Measurements from ENCODE around the gene KLRF2. TPM values are rescaled to one million over a fixed set of nuclear protein-coding genes. Genes with fewer than 3 reads are reported as not detected.
"Not testable (repeated sequence)": the region's sequence is repeated elsewhere in the genome, so short reads cannot be mapped to it uniquely, and the experiment has no call there.

KLRF2 gene
- total and polyA plus RNA-seq, 10 donors: 0.17 TPM; not detected in 9

DNA sequence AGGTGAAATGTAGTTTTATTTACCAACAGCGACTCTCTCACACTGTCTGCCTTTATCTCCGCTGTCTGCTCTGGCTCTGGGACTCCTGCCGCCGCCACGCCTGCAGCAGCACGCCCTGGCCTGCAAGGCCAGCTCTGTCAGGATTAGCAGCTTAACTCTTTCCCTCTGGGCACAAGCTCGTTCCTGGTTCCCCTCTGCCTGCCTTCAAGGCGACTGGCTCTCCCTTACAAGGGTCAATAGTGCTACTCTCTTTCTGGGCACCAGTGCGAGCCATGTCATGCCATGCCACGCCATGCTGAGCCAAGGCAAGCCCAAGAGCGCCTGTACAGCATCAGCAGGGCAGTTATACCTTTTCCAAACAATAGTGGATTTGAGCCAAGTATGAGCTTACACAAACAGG, 8.5 kb upstream of the KLRF2 start:
- Histone ChIP-seq H3K4me1 (peaks cover 0 to 26% (median 7%) of the 10 kb centered on the region in 6 donors), H3K27me3 (replicated peaks in 1 of 7) (no peaks in the 10 kb centered on the region), H3K36me3 (no peaks in the 10 kb centered on the region), H3K4me3 (no peak overlapping the region), H3K9me3 (no peaks in the 10 kb centered on the region), H3K27ac (no peak overlapping the region)
- intact Hi-C loops (cut with DNase I; ENCODE audit: low total_unique reads): no loop called here
- TF ChIP-seq POLR2AphosphoS5 (IDR thresholded peaks at IDR 0.05) (no peak), POLR2A (IDR thresholded peaks at IDR 0.05) (no peak)
- TF ChIP-seq, protein P1, sequence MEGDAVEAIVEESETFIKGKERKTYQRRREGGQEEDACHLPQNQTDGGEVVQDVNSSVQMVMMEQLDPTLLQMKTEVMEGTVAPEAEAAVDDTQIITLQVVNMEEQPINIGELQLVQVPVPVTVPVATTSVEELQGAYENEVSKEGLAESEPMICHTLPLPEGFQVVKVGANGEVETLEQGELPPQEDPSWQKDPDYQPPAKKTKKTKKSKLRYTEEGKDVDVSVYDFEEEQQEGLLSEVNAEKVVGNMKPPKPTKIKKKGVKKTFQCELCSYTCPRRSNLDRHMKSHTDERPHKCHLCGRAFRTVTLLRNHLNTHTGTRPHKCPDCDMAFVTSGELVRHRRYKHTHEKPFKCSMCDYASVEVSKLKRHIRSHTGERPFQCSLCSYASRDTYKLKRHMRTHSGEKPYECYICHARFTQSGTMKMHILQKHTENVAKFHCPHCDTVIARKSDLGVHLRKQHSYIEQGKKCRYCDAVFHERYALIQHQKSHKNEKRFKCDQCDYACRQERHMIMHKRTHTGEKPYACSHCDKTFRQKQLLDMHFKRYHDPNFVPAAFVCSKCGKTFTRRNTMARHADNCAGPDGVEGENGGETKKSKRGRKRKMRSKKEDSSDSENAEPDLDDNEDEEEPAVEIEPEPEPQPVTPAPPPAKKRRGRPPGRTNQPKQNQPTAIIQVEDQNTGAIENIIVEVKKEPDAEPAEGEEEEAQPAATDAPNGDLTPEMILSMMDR (IDR thresholded peaks at IDR 0.05 in 8 of 11, conservative IDR thresholded peaks at IDR 0.05 in 3 of 11): no peak
- WGBS, 5 donors: 87 to 94% (median 93%) methylated on average over 11 of the region's 11 CpGs
- no peak for DNase-seq

DNA sequence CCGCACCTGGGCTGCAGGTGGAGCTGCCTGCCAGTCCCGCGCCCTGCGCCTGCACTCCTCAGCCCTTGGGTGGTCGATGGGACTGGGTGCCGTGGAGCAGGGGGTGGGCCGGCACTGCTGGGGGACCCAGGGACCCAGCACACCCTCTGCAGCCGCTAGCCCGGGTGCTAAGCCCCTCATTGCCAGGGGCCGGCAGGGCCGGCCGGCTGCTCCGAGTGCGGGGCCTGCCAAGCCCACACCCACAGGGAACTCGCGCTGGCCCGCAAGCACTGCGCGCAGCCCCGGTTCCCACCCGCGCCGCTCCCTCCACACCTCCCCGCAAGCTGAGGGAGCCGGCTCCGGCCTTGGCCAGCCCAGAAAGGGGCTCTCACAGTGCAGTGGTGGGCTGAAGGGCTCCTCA, 5.2 kb upstream of the KLRF2 start:
- peaks cover 0 to 13% (median 0%) of the 10 kb centered on the region in 6 donors for H3K4me1 ChIP-seq
- H3K27me3 ChIP-seq (replicated peaks in 1 of 7); H3K4me3 ChIP-seq; H3K9me3 ChIP-seq; intact Hi-C loops (cut with DNase I; ENCODE audit: low total_unique reads); H3K36me3 ChIP-seq; H3K27ac ChIP-seq: not testable (repeated sequence)
- DNase-seq: peak; percentile 72
- 97 to 99% (median 97%) methylated on average over 10 to 26 of the region's 26 CpGs for WGBS, 5 donors

DNA sequence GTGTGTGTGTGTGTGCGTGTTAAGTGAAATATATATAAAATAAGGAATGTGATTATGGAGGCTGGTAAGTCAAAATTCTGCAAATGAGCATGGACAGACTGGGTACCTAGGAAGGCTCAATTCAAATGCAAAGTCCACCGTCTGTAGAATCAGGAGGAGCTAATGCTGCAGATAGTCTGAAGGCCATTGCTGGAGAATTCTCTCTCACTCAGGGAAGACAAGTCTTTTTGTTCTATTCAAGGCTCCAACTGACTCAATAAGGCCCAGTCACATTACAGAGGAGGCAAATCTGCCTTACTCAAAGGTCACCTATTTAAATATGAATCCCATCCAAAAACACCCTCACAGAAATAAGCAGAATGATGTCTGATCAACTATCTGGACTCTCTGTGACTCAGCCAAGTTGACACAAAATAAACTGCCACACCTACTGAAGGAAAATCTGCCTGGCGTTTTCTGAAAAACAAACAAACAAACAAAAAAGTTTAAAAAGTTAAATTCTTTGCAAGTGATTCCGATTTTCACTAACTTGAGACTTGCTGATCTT, 684 bp upstream of the KLRF2 start:
- no peak for DNase-seq
- intact Hi-C loops (cut with DNase I; ENCODE audit: low total_unique reads): no loop called here
- WGBS, 5 donors: 88 to 98% (median 91%) methylated on average over 4 of the region's 4 CpGs
- no peak for TF ChIP-seq POLR2A (IDR thresholded peaks at IDR 0.05)
- TF ChIP-seq, protein P1 (IDR thresholded peaks at IDR 0.05 in 8 of 11, conservative IDR thresholded peaks at IDR 0.05 in 3 of 11): no peak
- Histone ChIP-seq H3K27me3 (replicated peaks in 1 of 7) (no peaks in the 10 kb centered on the region), H3K4me1 (no peaks in the 10 kb centered on the region), H3K9me3 (no peaks in the 10 kb centered on the region), H3K36me3 (no peaks in the 10 kb centered on the region), H3K4me3 (no peak overlapping the region), H3K27ac (no peak overlapping the region)

DNA sequence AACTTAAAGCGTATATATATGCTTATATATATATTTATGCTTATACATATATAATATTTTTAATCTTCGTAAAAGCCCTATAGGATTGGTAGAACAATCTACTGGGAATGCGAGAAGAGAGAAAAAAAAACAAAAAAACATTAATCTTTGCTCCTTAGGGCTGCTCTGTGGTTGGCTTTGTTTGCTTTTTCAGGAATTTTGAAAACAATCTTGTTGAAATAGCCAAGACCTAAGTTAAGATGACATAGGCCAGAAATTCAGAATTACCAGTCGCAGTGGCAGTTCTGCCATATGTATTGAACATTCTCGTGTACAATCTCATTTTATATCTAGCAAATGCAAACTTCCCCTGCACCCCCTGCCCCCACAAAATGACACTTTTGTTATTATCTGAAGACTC, 699 bp downstream of the KLRF2 start:
- Histone ChIP-seq H3K36me3 (no peaks in the 10 kb centered on the region), H3K4me1 (no peaks in the 10 kb centered on the region), H3K4me3 (no peak overlapping the region), H3K9me3 (no peaks in the 10 kb centered on the region), H3K27me3 (replicated peaks in 1 of 7) (no peaks in the 10 kb centered on the region), H3K27ac (no peak overlapping the region)
- intact Hi-C loops (cut with DNase I; ENCODE audit: low total_unique reads): no loop called here
- TF ChIP-seq POLR2A (IDR thresholded peaks at IDR 0.05): no peak
- TF ChIP-seq, protein P1 (IDR thresholded peaks at IDR 0.05 in 8 of 11, conservative IDR thresholded peaks at IDR 0.05 in 3 of 11): no peak
- no peak for TF ChIP-seq POLR2AphosphoS5 (IDR thresholded peaks at IDR 0.05)
- WGBS, 5 donors: 88 to 97% (median 96%) methylated on average over 5 of the region's 5 CpGs
- no peak for DNase-seq

DNA sequence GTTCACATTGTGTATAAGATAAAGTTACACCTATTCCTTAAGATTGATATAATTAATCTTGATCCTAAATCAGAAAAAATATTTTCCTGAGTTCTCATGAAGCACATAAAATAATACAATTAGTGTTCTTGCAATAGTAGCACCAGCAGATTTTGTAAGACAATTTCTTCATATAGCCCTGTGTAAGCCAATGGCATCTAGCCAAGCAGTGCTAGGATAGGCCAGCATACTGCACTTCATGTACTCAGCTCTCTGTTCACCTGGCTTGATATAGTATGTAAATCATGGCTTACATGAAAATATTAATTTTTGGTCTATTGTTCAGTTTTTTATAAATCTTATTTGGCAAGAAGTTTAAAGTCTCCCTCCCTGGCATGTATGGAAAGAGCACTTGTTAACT, 1.9 kb downstream of the KLRF2 start:
- DNase-seq: no peak
- no peak overlapping the region for H3K4me3 ChIP-seq

More for the DNA sequence above, 1.9 kb downstream of the KLRF2 start:
- Histone ChIP-seq H3K36me3 (no peaks in the 10 kb centered on the region), H3K9me3 (no peaks in the 10 kb centered on the region), H3K4me1 (no peaks in the 10 kb centered on the region), H3K27ac (no peak overlapping the region), H3K27me3 (replicated peaks in 1 of 7) (no peaks in the 10 kb centered on the region)
- intact Hi-C loops (cut with DNase I; ENCODE audit: low total_unique reads): no loop called here
- TF ChIP-seq POLR2AphosphoS5 (IDR thresholded peaks at IDR 0.05) (no peak), POLR2A (IDR thresholded peaks at IDR 0.05) (no peak)
- TF ChIP-seq, protein P1 (IDR thresholded peaks at IDR 0.05 in 8 of 11, conservative IDR thresholded peaks at IDR 0.05 in 3 of 11): no peak
